HG03280 (cell line): ENCODE measurements around the gene CATSPER4.

Source experiments
- ATAC-seq: cut with Tn5 transposase; IDR thresholded peaks from one replicate; pipeline ENCODE4 v1.9.1; 2021; ENCODE audit warnings: mild to moderate bottlenecking, moderate library complexity; ENCODE audit not compliant: unreplicated experiment

Gene CATSPER4

DNA sequence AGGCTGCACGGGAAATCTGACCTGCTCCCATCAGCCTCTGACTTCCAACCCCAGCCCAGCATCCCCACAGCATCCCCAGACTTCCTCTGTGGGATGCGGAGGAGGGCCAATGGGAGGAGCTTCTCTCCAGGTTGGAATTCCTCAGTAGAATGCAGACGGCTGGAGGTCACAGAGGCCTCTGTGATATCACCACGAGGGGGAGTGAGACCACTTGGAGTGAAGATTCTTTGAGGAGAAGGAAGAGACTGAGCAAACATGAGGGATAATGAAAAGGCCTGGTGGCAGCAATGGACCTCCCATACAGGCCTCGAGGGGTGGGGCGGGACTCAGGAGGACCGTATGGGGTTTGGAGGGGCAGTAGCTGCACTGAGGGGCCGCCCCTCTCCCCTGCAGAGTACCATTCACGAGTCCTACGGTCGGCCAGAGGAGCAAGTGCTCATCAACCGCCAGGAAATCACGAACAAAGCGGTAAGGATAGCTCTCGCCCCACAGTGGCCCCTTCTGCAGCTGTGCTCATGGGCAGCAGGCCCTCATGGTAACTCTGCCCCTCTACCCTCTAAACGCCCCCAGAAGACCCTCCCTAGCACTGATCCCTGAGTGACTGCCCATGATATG is at the start of gene CATSPER4:
CATSPER4 (plus strand) TSS at position 230 of the 615 bp plus-strand sequence; CDS start at position 256, 26 bp downstream.
- ATAC-seq: no peak

DNA sequence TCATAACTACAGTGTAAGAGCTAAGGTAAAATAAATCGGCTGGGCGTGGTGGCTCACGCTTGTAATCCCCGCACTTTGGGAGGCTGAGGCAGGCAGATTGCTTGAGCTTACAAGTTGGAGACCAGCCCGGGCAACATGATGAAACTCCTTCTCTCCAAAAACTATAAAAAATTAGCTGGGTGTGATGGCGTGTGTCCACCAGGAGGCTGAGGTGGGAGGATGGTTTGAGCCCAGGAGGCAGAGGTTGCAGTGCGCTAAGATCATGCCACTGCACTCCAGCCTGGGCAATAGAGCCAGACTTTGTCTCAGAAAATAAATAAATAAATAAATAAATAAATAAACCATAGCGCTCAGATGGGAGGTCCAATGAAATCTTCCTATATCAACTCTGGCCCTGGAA is 48.2 kb upstream of the CATSPER4 start:
- ATAC-seq: no peak

DNA sequence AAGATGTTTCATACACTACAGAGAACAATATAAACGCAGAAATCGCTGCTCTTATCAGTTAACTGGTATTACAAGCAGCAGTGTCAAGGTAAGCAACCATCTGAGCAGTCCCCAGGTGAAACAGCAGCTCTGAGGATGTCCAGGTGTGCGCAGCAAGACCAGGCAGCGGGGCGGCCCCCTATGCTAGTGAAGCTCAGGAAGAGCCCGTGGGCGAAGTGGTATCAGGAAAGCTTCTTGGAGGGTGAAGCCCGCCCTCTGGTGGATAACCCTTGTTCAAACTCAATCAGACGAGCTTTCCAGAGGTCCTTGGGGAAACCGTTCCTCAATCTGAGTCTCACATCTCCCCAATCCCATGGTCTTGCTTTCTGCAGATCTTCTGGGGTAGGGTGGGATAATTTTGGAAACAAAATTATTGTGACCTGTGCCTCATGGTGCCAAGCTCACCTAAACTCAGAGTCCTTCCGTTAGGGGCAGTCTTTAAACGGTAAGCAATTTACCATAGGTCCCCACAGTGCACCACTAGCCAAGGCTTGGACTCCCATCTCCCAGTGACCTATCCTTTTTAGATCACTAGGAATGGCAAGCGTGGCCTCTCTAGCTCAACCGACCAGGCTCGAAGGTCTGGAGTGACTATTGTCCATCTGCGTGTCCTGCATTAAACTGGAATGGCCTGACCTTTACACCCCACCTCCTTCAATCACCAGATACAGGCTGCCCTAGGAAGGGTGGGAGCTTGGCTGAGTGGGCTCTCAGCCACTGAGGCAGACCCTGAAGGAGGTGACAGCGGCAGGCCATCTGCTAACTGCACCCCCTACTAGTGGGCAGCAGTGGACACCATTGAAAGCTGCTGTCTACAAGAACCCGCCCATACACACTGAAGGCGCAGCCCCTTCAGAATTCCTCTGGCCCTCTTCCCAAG is 45.1 kb upstream of the CATSPER4 start:
- ATAC-seq: no peak

DNA sequence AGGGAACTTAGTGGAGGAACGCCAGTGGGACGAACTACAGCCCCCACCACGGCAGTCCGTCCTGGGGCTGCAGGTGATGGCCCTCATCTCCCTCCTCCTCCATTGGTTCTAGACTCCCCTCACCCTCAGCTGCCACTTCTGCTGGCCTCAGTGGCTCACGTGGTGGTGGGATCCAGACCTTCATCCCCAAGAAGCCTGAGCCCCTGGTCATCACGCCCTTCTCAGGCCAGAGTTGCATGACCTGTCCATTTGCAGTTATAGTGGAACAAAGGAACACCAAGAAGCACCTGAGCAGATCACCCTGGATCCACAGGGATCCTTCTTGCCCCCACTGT is 44.5 kb upstream of the CATSPER4 start:
- no peak for ATAC-seq

DNA sequence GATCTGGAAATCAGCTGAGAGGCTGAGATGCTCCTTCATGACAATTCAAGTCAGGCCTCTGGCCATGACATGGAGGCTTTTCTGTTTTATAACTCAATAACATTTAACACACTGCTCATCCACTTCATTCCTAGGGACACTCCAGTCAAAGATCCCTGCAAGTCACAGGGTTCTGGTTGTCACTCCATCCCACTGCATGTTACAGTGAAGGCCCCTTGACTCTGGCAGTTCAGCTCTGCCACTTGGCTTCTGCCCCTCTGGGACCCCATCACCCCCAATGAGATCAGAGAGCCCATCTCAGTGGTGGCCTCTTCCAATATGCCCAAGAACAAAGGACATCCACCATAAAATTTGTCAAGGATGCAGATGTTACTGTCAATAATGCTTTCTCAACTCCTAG is 41.5 kb upstream of the CATSPER4 start:
- ATAC-seq: no peak

DNA sequence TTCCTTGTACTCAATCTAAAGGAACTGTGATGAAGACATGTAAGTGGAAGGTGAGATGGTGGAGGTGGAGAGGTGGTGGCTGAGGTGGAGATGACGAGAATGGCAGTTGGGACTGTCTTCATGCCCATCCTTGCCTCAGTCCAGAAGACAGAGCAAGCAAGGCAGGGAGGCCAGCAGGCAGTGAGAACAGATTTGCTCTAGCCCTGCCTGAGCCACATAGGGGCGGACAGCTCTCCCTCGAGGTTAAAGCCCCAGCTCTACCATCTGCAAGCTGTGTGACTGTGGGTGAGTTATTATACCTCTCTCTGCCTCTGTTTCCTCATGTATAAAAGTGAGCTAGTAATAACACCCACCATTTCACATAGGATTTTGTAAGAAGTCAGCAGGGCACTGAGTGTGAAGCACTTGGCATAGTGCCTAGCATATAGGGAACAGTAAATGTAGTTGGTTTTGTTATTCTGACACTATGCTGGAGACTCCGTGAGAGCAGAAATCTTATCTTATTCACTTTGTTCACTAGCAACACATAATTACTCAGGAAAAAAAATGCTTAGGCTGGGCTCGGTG is 36.4 kb upstream of the CATSPER4 start:
- ATAC-seq: no peak

DNA sequence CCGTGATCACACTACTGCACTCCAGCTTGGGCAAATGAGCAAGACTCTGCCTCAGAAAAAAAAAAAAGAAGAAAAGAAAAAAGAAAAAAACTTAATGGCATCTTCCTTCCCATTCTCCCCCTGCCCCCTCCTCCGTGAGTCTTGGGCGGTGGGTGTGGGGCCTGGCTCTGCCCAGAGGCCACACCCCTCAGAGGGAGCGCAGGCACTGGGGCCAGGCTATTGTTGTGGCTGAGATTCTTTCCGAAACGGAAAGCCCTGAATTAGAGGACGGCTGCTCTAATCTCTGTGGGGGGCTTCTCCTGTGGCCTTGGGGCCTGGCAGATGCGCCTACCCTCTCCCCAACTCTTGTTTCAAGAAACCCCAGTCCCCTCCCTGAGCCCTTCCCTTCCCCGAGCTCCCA is 35.7 kb upstream of the CATSPER4 start:
- ATAC-seq: no peak

DNA sequence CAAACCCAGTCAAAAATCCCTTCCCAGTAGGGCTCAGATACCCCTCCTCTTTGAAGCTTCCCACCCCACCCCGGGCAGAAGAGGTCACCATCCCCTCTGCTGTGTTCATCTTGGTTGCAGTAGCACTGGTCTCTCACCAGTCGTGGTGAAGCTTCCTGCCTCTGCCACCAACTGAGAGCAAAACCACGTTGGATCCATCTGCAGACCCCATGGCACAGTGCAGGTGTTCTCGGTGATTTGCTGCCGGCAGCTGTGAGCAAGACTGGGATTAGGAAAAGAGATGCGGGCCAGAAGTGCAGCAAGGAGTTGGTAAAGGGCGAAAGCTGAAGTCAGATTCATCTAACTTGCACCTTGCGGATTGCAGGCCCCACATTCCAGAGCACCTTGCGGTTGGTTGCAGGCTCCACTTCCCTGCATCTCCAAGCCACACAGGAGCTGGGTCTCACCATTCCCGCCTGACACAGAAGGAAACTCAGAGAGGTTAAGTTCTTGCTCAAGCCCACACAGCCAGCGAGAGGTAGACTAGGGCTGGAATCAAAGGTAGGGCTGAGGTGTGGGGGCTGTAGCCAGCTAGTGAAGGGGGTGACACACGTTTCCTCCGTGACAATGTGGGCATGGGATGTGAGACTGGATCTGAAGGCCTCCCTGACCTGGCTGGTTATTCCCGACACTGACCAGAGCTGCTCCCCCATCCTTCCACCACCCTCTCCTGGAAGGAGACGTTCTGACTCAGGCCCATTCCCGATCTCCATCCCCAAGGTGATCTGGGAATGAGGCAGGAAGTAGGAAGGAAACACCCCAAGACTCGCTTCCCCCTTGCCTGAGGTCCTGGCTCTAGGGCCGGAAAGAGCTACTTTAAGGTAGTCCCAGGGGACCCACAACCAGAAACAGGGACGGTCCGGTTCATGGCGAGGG is 34.8 kb upstream of the CATSPER4 start:
- ATAC-seq: no peak

DNA sequence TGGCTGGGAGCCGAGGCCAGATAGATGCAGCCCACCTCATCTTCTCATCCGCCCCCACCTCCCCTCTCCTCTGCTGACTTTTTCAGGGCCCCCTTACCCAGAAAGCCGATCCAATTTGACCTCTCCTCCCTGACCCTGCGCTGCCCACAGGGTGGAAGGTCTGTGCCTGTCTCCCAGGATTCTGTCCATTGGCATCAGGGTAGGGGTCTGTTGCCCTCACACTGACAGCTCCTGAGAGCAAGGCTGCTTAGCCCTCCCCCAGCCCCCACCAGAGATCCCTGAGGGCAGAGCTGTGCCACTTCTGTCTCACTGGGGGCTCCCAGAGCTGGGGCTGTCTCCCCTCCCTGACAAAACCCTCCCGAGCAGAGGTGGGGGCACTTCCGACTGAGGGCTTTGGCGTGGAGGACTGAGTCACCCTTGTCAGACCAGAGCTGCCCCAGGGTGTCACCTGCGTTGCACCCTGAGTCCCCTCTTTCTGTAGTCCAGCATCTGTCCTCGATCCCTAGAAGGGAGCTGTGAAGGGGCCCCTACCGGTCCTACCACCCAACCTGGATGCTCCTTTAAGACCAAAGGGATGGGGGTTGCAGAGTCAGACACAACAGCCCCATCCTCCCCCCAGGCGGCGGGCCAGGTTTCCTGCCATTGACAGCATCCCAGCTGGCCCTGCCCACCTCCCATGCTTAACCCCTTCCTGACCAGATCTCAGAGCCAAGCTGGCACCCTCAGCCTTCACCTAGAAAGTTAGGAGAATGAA is 33.9 kb upstream of the CATSPER4 start:
- ATAC-seq: no peak

DNA sequence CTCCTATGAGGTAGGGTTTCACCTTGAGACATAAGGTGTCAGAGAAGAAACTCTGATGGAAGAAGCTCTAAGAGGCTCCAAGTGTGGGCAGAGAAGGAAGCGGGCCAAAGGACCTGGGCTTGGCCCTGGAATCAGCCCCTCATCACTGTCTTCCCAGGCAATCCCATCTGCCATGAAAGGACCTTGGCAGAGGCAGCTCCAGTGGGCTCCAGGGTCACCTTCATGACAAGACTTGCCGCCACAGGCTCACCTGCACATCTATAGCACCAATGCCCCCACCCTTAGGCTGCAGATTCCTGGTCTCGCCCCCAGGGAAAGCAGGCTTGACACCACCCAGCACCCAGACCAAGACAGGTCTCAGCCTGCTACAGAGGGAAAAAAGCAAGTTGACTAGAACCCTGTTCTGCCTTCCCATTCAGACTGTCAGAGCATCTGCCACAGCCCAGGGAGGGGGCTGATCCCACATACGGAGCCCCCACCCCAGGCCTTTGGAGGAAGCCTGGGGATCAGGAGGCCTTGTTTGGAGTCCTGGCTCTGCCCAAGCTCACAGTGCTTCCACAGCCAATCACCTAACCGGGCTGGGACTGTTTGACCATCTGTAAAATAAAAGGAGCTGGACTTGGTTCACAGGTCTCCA is 32.0 kb upstream of the CATSPER4 start:
- ATAC-seq: no peak

DNA sequence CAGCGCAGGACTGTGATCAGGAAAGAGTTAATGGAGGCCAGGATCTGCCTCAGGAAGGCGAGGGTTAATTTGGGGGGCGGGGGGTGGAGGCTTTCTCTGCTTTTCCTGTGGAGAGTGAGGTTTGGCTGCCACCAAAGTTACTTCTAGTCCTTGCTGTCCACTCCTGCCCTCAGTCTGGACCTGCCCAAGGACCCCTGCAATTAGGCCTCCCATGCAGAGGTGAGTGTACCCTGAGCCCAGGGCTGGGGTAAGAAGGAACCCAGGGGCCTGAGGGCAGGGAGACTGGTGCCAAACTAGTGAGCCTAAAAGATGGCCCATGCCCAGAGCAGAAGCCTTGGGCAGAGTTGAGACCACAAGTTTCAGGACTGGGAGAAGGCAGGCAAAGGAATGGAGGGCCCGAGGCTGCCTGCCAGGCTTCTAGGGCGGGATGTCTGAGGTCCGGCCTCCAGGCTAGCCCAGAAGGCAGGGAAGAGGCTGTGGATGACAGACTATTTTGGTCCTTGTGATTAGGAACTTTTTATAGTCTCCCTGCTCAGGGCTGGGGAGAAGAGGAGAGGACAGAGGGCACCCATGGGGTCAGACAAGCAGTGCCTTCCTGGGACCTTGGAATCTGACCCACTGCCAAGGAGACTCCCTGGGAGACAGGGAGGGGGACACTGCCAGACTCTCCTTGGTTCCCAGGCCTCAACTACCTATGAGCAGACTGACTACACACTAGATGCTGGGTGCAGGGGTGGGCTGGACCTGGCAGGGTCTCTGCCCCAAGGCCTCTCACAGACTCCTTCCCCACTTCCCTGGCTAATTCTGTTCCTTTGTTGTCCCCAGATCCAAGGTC is 31.3 kb upstream of the CATSPER4 start, which contains the start of gene FAM110D:
FAM110D (plus strand) TSS at position 172 of the 835 bp plus-strand sequence. CDS start 2,213 bp downstream, outside the sequence.
- ATAC-seq: no peak

DNA sequence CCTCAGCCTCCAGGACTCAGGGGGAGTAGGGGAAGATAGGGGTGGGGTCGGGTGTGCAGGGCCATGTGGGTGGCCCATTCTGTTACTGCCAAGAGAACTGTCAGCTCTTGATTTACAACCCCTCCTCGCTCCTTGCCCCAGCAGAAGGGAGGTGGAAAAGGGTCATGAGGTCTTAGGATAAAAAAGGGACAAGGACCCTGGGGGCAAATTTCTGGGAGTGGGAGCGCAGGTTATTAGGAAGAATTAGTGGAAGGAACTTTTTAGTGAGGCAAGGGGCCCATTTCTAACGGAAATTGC is 30.7 kb upstream of the CATSPER4 start:
- ATAC-seq: no peak

DNA sequence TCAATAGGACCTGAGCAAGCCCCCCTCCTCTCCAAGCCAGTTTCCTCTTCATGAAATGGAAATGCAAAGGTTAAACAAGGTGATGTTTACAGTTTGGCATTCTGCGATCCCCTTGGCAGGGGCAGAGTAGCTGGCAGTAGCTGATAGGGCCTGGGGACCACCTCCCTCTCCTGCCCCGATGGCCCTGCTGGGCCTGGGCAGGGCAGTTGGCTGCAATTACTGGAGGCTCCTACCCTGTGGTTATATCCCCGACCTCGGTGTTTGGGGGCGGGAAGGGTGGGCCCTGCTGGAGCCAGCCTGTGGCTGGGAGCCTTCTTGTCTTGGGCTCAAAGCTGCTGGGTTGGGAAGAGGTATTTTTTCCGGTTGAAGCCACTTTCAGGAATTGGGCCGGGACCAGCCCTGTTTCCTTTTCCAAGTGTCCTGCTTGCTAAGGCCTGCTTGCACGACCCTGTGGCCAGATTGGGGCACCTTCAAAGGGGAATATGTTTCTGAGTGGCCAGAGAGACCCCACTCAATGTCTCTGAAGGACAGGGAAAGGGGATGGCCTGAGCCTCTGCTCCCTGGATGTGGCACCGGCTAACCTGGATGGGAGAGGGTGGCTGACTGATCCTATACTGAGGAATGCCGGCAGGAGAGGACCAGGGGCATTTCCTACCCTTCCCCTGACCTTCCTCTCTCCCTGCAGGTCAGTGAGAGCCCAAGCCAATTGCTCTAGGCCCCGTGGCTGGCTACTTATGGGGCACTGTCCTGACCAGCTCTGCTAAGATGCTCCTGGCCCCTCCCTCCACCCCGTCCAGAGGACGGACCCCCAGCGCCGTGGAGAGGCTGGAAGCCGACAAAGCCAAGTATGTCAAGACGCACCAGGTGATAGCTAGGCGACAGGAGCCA is 29.6 kb upstream of the CATSPER4 start:
- ATAC-seq: no peak

DNA sequence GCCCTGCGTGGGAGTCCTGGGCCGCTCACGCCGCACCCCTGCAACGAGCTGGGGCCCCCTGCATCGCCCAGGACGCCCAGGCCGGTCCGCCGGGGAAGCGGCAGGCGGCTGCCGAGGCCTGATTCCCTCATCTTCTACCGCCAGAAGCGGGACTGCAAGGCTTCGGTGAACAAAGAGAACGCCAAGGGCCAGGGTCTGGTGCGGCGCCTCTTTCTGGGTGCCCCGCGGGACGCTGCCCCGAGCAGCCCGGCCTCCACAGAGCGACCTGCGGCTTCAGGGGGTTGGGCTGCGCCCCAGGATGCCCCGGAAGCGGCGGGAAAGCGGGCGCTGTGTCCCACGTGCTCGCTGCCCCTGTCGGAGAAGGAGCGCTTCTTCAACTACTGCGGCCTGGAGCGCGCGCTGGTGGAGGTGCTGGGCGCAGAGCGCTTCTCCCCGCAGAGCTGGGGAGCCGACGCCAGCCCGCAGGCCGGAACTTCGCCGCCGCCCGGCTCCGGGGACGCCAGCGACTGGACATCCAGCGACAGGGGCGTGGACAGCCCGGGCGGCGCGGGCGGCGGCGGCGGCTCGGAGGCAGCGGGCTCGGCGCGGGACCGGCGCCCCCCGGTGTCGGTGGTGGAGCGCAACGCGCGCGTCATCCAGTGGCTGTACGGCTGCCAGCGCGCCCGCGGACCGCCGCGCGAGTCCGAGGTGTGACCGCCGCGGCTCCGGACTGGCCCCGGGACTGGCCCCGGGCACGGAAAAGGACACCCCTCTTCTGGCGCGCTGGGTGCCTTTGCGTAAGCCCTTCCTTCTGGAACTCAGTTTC is 28.8 kb upstream of the CATSPER4 start:
- no peak for ATAC-seq

DNA sequence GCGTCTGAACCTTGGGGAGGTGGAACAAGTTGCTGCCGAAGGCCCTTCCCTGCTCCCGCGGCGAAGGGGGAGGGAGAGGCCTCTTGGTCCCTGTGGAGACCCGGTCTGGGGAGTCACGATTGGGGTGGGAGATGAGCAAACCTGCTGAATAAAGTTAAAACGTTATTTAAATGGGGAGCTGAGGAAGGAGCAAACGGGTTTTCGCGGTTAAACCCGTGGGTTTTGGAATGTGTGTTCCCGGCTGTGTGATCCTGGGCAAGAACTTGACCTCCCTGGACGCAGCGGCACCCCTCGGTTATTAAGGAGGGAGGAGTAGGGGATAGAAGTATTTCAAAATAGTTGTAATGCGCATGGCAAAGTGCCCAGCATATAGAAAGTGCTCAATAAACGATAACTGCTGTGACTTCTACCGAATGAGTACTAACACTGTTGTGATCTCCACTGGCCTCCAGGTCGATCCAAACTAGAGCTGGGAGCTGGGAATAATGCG is 28.1 kb upstream of the CATSPER4 start:
- no peak for ATAC-seq

DNA sequence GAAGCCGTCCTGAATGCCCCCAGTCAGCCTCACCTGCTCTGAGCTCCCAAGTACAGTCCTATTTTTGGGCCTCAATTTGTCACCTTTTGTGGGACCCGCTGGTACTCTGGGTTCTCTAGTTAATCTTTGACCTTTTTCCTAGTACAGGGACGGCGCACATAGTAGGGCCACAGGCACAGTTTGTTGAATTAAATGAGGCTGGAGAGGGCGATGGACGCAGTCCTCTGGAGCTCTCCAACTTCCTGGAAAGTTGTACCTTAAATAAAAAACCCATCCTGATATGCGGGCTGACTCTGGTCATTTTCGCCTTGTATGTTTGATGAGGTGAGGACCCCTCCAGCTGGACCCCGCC is 26.7 kb upstream of the CATSPER4 start:
- ATAC-seq: no peak
